NCI-H128 (cell line): Measurements from ENCODE around the gene OFD1.

Experiments used
- DNase-seq: peaks from one replicate; lab custom pipeline; 2025; ENCODE audit not compliant: unreplicated experiment; lab: John Stamatoyannopoulos, UW

OFD1 gene

DNA sequence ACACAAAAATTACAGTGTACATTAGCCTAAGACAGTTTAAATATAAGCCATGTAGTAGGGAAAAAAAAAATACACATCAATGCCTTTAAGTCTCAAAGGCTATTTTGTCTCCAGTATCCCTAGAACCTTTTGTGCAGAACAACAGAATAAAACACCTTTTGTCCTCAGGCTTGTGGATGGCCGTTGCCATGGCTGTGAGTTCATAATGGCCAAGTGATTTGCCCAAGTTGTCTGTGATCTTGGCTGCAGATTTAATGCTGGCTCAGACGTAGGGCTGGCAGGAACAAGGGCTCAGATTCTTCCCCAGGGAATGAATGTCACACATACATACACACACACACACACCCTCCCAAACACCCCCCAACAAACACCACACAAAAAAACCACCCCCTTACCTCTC is 57.0 kb downstream of the OFD1 start:
- DNase-seq, result no peak

- no peak for DNase-seq
Observed at GRCh38 chrX:13793897-13794296, 59.3 kb downstream of the OFD1 start.

DNA sequence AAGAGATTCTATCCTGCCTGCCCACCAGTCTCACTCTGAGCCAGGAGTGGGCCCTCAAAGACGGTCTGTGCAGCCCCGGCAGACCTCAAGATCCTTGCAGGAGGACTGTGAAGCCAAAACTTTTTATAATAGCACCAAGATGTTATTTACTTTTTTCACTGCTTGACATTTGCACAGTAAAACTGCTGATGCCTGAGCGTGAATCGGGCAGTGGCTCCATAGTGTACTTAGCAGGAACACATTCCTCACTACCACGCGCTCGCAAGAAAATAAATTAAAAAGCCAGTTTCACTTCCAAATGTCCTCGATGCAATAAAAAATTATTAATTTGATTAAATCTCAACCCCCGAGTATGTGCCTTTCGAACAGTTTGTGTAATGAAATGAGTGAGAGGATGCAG is 59.9 kb downstream of the OFD1 start:
- no peak for DNase-seq

GRCh38 chrX:13797512-13797911 is 63.0 kb downstream of the OFD1 start:
- no peak for DNase-seq

DNA sequence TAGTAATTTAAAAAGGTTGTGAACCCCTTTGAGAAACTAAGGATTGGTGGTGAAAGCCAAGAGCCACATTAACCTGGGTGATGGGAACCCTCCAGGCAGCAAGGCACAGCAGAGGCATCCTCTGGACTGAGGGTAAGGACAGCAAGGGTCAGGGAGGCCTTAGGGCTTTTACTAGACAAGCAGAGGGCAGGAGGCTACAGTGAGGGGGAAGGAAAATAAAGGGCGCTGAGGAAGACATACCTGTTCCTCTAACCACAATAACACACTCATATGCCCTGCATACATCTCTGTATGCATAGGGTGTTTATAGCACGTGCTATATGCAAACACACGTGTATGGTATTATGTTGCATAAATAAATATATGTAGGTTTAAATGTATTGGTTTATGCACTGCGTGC is 63.6 kb downstream of the OFD1 start:
- no peak for DNase-seq

DNA sequence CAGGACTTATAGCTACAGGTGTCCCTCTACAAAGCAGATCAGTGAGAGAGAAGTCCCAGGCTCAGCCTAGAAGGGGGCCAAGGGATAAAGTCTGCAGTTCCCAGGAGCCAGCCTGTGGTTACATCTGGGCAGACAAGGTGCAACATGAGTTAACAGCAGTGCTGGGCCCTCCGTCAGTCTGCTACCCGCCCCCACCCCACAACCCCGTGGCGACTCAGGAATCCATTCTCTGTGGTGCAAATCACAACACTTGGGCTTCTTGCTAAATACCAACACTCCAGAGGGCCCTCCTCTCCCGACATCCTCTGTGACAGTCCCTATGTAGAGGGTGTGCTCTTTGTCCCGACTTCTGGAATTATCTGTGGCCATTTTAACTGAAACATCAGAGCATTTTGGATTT is 68.6 kb downstream of the OFD1 start:
- DNase-seq, result no peak

DNA sequence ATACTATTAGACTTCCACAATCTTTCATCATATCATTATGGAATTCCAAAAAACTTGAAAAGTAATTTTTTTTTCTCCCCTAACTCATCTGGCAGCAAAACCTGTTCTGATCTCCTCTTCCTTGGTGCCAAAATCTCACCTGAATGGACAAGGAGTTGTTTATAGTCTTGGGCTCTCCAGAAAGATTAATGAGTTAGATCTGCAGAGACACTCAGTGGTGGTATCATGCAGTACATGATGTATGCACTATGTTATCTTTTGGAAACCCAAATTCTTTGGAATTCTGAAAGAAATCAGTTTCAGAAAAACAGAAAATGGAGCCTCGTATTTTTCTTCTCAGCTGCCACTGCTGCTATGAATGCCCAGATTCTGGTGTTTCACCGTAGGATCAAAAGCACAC is 70.7 kb downstream of the OFD1 start:
- DNase-seq, result no peak

DNA sequence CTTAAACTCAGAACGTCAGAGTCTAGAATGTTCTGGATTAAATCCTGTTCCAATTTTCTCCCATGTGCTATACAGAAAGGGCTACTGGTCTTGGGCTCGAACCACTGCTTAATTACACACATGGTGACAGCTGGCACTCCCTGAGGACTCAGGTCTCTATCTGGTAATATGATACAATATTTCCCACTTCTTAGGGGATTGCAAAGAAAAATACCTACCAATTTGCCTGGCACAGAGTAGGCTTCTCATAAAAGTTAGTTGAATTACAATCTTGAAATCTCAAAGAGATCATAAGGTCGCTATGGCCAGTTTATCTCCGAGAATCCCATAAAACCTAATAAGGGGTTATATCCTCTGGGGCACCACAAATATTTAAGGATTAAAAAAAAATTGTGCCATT is 73.7 kb downstream of the OFD1 start:
- no peak for DNase-seq

GRCh38 chrX:13808865-13809264 is 74.3 kb downstream of the OFD1 start:
- no peak for DNase-seq

- no peak for DNase-seq
Observed at GRCh38 chrX:13815664-13816063, 81.1 kb downstream of the OFD1 start.

GRCh38 chrX:13816176-13816575 is 81.6 kb downstream of the OFD1 start:
- no peak for DNase-seq

DNA sequence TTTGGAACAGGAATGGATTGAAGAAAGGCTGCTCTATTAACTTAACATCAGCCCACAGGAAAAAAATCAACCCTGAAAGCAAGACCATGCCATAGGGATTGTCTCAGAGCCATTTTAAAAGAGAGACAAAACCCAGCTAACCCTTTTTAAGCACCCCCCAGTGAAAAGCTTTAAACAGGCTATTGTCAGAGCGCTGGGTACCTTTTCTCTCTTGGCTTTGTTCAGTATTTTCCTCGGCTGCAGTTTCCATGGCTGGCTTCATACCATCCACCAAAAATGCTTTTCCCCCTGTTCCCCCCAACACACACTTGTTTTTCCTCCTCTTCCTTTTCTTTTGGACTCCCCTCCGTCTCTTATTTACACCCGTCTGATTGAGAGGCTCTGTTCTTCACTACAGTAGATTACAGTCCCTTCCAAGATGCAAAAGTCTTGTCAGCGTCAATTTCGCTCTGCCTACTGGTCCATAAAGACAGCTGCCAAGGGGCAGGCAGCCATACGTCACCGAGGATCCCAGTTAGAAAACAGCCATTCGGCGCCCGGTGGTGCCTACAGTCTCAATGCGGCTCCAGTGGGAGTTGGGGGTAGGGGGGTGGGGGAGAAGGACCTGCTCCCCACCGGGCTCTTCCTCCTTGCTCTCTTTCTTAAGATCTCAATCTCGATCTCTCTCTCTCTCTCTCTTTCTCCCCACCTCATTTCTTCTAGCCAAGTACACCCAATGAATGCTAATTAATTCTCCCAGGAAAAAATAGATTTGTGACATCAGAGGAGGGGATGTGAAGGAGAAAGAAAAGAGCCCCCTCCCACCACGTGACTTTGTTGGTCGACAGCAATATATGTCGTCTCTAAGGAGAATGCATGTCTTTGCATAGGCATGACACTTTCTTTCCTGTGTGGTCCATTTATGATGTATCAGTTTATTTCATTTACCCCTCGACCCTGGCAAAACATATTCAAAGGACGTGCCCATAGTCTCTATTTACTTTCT is 82.4 kb downstream of the OFD1 start, which contains the start of gene GPM6B:
Gene GPM6B (minus strand): TSS at position 451 of the 985 bp plus-strand sequence. CDS start 189 bp downstream, at position 262.
- DNase-seq, result no peak
